Hematopoietic multipotent progenitor cell treated with erythropoietin and hydrocortisone succinate and interleukin-3 and kit ligand, for 6 days (in vitro differentiated cells): ENCODE results near the gene TFAP2A.

Source experiments
- DNase-seq: peaks from one replicate; pipeline ENCODE4 v3.0.0-alpha.2; 2015

TFAP2A gene

GRCh38 chr6:10425975-10426780, 11.3 kb upstream of the TFAP2A start:
- no peak for DNase-seq

GRCh38 chr6:10425176-10425974, 10.5 kb upstream of the TFAP2A start:
- no peak for DNase-seq

GRCh38 chr6:10424040-10424439, 9.2 kb upstream of the TFAP2A start:
- DNase-seq, result peak; percentile 35

GRCh38 chr6:10422737-10423034, 7.8 kb upstream of the TFAP2A start:
- DNase-seq, result no peak

DNA sequence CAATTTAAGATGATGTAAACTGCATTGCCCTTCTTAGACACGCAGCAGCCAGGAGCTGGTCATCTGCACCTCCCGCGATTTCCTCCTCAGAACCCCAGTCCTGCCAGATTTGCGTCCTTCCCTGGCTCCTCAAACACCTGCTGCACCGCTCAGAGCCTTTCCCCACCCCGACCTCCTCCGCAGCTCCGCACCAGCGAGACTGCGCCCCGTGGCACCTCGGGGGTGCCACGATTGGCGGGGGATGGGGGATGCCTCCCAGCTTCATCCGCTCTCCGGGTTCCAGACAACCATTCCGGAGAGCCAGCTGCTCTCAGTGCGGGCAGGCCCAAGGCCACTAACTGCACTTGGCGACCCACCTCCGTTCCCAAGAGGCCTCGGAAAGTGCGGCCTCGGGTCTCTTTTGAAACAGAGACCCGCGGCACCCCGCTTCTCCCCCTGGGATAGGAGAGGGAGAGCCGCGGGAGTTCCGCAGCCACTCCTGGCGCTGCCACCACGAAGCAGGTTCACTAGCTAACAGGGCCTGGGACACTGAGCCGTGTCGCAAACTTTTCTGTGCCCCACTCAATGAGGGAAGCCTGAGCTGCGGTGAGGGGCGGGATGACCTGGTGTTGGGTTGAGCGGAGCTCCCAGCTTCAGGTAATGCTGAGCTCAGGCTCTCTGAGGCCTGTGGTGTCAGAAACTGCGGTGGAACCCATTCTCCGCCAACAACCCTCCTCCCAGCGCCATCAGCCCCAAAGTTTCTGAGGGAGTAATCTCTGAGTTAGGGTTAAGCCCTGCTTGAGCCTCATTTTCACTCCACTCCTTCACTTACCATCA, 7.3 kb upstream of the TFAP2A start:
- no peak for DNase-seq

DNA sequence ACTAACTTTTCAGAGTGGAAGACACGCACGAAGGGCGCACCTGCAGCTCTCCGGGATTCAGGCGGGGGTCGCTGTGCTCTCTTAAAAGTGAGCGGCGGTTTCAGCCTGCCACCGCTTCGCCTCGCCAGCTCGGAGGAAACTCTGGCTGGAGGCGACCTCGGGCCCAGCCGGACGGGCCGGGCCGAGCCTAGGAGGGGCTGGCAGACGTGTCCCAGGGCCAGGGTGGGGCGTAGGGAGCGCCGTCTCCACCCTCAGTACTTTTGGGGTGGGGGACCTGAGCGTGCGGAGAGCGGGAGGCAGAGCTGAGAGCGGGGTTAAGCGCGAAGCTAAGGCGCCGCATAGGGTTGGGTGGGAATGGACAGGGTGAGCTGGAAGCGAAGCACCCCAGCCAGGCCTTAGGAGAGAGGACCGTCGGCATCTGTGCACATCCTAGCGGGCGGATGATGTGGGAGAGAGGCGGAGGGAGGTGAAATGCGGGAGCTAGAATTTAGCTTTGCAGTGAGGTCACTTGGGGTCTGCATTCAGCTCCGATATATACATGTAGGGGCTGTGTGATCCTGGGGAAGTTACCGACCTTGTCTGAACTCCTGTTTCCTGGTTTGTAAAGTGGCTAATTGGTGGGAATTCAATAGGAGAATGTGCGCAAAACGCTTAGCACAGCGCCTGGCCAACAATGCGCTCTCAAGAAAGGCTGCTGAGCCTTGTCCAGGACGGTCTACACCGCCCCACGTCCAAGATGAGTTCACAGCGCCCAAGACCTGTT, 6.5 kb upstream of the TFAP2A start:
- no peak for DNase-seq

DNA sequence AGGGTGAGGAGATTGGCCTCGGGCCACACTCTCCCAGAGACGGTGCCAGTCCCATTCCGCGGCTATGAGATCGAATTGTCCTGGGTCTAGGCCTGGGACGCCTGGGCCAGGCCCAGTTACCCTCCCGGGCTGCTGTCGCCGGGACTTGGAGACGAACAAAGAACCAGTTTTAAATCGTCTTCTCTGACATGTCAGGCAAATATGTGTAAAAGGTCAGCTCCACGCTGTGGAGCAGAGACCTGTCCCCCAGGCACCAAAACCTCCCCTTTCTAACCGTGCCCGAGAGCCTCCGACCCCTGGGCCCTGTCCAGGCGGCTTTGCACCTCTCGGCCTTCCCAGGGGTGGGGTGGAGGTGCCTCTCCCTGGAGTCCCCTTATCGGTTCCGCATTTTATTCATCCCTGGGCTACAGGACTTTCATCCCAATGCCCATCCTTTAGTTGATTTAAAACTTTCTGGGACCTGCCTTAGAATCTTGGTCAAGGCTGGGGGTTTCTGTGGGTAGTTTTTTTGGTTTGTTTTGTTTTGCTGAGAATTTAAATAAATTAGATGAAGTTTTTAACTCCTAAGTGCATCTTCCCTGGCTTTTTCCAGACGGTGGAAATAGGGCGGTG, 5.8 kb upstream of the TFAP2A start:
- DNase-seq, result no peak

DNA sequence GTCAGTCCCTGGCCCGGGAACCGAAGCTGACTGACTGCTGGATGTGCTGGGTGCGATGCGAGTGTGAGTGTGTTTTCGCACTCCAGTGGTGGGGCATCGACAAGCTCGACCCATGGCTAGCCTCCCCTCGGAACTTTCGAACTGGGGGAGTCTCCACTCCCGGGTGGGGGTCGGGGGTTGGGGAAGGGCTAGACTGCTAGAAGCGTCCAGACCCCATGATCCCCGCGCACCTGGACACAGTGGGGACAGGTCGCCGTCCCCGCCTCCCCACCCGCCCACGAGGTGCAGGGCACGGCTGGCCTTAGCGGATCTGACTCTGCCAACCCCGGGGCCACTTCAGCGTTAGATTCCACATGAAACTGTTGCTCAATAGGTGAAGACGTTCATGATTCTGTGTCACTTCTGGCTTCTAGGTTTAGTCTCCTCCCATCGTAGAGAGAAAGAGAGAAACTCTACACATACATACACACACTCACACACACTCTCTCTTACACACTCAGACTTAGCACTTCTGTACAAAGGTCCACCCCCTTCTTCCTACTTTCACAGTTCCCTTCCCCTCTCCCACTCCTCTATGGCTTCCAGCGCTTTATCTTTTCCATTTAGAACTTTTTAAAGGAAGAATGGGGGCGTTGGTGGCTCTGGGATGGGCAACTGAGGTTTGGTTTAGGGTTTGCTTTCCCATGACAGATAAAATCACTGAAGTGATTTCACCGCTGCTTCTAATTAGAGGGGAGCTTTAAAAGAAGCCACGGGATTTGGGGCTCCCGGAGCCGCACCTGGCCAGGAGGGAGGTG, 5.1 kb upstream of the TFAP2A start:
- DNase-seq, result no peak

GRCh38 chr6:10418862-10419748, 4.2 kb upstream of the TFAP2A start:
- DNase-seq, result no peak

GRCh38 chr6:10418361-10418861, 3.5 kb upstream of the TFAP2A start:
- DNase-seq, result no peak

GRCh38 chr6:10417681-10418104, 2.8 kb upstream of the TFAP2A start:
- no peak for DNase-seq

GRCh38 chr6:10416863-10417641, 2.2 kb upstream of the TFAP2A start:
- no peak for DNase-seq

DNA sequence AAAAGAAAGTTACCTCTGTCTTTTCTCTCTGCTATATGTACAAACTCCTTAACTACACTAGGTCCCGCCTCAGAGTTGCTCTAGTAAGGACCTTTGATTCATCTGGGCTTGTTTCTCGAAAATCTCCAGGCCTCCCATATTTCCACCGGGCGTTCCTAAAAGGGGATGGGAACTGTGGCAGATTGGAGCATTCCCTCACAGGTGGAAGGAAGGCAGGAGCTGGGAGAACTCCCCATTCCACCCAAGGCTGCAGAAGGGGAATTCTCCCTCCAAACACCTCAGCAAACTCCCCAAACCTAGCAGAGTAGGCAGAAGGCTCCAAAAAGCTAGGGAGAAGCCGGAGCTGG, 1.6 kb upstream of the TFAP2A start:
- no peak for DNase-seq

- DNase-seq, result no peak
Measured at GRCh38 chr6:10415617-10416480, 975 bp upstream of the TFAP2A start.

DNA sequence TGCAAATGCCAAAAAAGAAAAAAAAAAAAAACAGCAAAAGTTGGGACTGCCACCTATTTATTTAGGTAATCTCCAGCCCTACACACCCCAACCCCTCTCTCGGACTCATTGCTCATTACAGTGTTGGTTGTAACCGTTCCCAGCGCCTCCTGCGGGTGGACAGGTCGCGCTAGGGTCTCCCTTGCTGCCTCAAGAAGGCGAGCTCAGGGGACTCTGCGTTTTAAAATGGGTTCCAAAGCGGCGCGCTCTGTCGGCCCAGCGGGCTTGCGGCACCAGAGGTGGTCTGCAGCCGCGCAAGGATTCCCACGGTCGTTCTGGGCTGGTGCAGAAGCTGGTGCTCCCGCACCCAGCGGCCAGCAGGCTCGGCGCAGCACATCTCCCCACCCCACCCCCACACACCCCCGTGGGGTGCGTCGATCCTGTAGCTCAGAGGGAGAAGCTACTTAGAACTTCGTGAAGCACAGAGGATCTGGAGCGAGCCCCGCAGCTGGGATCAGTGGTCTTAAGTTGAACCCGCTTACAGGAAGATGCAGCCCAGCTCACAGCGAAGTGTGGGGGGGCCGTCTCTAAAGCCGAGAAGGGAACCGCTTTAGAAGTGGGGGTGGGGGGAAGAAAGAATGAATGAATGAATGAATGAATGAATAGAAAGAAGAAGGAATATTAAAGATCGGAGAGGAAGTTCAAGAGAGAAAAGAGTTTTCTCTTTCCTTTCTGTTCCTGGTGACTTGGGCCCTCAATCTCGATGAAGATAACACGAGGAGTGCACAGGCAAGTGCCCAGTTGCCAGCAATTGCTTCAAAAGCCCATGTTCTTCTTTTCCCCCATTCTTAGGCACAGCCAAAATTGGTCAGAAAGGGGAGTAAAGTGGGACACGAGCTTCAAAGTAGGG, 780 bp downstream of the TFAP2A start:
- no peak for DNase-seq

GRCh38 chr6:10413262-10413849, 1.5 kb downstream of the TFAP2A start:
- DNase-seq, result no peak
